T-helper 2 cell (primary cell): Measurements from ENCODE around the gene SPOCK2.
"Not testable (repeated sequence)": the region's sequence is repeated elsewhere in the genome, so short reads cannot be mapped to it uniquely, and the experiment has no call there.

ENCODE experiments used
- DNase-seq, 5 experiments: peaks; one replicate each; pipeline versions ENCODE4 v3.0.0 to v3.0.0-alpha.2; 2012 to 2022

Gene SPOCK2

GRCh38 chr10:72053690-72054089, 34.7 kb downstream of the SPOCK2 start:
- DNase-seq, result no peak

DNA sequence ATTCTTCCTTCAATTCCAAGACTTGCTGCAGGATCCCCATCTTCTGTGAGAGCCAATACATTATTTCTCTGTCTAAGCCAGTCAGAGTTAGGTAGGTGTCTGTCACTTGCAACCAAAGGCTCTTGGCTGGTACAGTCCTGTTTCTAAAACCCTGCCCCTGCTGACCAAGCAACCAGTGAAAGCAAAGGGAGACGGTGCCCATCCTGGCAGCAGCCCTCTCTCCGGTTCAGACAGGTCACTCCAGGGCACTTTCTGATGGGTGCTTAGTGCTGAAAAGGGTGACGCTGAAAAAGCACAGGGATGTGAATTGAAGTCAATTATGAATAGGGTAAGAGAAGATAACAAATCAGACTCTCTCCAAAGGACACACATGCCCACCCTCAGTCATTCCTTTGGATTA, 37.5 kb downstream of the SPOCK2 start:
- DNase-seq, result no peak

DNA sequence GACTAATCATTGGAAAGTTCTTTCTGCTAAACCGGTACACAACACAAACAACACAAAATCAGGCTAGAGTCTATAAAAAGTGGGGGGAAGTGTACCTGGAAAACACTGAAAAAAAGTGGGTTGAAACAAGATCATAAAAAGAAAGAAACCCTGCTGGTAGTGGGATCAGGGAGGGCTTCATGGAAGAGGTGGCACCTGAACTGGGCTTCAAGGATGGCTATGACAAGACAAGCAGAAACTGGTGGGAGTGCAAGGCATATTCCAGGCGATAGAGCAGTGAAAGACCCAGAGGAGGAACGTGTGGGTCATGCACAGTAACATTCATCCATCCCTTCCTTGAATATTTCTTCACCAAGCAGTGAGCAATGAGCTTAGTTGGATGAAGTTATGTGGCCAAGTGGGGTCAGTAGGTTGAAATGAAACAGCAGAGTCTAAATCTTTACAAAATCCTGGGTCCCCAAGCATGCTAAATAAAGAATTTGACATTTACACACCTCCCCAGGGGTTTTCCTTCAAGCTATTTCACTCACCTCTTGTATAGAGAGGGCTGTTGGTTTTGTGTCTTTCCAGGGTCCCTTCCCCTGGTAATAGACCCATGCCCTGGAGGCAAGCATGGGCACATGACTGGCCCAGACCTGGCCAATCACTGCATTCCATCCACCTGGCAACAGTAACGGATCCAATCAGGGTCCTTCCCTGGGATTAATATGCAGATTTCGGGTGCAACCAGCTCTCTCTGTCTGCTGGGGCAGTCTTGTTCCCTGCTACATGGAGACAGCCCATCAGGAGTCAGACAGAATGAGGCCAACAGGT, 38.2 kb downstream of the SPOCK2 start:
- no peak for DNase-seq

GRCh38 chr10:72049472-72049871, 38.9 kb downstream of the SPOCK2 start:
- no peak for DNase-seq

- DNase-seq, result peak; percentile 64 to 93 (median 79)
Observed at GRCh38 chr10:72048450-72049124, 39.8 kb downstream of the SPOCK2 start.

DNA sequence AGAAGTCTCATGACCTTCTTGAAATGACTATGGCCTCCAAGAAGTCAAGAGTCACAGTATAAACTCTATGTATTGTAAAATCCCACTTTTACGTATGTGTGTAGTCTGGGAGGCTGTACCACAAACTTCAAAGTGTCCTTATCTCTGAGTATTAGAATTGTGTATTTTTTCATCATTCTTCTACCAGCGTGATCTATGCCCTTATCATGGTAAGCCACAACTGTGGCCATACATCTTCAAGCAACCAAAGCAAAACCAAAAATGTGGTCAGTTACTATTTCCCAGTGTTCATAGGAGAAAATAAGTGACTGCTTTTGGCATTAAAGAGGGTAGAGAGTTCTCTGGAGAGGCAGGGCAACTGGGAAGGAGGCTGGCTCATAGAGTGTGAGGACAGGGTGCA, 42.8 kb downstream of the SPOCK2 start:
- DNase-seq, result no peak

GRCh38 chr10:72044417-72045041, 43.8 kb downstream of the SPOCK2 start:
- no peak for DNase-seq

DNA sequence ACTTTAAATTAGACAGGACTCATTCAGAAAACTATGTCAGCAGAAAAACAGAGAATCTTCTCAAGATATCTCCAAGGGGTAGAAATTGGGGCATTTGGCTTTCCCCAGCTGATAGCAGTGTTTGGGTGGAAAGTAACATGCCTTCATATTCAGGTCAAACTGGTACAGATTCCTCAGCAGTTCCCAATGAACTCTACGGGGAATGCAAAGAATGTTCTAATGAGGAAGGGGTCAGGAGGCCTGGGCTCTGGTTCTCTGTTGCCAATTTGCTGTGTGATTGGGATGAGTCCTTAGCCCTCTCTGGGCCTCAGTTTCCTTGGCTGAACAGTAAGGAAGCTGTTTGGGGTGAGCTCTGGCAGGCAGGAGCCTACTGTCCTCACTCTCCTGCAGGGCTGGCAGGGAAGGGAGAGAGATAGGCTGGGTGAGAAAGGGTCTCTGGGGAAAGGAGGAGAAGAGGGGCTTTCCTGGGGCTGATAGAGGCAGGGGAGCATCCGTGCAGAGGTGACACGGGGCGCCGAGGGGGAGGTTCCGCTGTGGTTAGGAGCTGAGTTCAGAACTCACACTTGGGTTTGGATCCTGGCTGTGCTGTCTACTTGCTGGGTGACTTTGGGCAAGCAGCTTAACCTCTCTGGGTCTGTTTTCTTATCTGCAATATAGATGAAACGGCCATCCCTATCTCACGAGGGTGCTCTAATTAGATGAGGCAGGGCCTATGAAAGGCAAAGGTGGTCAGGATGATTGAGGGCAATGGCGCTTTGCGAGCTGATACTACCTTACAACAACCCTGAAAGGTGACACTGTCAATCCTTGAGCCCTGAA, 45.1 kb downstream of the SPOCK2 start:
- no peak for DNase-seq

GRCh38 chr10:72041491-72041890, 46.9 kb downstream of the SPOCK2 start:
- DNase-seq, result no peak

GRCh38 chr10:72039377-72039776, 49.0 kb downstream of the SPOCK2 start:
- DNase-seq, result no peak

- no peak for DNase-seq
Observed at GRCh38 chr10:72038458-72039001, 49.8 kb downstream of the SPOCK2 start.

DNA sequence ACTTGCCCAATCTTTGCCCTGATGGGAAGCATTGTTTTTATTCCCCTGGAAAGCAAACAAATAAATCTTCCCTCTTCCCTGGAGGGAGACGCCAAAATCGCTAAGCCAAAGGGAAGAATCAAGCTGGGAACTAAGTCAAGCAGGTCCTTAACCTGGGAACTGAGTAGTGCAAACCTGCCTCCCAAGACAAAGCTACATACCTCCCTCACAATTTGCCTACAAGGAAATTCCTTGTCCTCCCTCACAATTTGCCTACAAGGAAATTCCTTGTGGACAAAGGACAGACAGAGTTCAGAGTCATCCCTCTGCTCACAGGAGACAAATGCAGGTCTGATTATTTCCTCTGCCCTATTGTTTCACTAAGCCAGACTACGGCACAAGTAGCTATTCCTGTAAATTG, 50.5 kb downstream of the SPOCK2 start:
- no peak for DNase-seq

DNA sequence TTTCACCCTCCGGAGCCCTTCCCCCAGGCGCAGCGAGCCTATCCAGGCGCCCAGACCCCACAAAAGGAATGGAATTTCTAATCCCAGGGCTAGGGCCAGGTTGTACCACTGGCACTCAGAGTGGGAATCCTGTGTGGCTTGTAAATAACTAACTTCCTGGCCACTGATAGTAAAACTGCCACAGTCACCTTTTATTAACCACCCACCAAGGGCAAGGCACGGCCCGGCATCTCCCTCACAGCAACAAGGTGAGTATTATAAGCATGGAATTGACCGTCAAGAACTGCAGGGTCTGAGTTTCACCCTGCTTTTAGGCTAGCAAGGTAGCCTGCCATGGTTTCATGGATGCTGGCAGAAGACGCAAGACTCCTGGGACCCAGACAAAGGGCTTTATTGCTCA, 51.1 kb downstream of the SPOCK2 start:
- no peak for DNase-seq

DNA sequence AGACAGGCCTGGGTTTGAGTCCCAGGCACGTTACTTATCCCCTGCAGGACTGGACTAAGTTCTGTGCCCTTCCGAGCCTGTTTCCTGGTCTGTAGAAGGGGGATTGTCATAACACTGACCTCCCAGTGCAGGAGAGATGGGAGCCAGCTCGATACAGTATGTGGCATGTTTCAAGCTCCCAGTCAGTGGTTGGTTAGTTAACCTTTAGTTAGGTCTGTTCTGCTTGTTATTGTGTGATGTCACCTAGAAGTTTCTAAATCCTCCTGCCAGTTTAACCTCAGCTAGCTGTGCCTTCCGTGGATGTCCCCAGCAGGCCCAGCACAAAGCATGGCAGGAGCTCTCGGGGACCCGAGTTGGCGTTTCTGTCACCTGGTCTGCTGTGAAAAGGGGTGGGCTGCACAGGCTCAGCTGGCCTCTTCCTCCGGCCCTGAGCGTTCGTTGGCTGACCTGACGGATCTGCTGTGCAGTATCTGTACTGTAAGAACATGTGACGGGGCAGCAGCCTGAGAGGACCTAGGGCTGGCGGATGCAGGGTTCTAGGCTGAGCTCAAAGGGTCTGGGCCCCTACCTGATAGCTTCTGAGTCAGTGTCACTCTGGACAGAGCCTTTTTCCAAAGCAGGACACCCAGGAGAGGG, 53.0 kb downstream of the SPOCK2 start:
- DNase-seq, result no peak

DNA sequence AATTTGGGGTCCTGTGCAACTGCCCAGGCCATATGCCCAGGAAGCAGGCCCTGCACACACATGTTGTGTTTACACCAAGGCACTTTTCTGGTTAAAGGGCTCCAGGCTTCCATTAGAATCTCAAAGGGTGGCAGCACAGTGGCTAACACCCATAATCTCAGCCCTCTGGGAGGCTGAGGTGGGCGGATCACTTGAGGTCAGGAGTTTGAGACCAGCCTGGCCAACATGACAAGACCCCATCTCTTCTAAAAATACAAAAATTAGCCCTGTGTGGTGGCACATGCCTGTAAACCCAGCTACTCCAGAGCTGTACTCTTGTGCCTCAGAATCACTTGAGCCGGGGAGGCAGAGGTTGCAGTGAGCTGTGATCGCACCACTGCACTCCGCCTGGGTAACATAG, 53.6 kb downstream of the SPOCK2 start:
- no peak for DNase-seq

GRCh38 chr10:72034040-72034499, 54.3 kb downstream of the SPOCK2 start:
- no peak for DNase-seq

DNA sequence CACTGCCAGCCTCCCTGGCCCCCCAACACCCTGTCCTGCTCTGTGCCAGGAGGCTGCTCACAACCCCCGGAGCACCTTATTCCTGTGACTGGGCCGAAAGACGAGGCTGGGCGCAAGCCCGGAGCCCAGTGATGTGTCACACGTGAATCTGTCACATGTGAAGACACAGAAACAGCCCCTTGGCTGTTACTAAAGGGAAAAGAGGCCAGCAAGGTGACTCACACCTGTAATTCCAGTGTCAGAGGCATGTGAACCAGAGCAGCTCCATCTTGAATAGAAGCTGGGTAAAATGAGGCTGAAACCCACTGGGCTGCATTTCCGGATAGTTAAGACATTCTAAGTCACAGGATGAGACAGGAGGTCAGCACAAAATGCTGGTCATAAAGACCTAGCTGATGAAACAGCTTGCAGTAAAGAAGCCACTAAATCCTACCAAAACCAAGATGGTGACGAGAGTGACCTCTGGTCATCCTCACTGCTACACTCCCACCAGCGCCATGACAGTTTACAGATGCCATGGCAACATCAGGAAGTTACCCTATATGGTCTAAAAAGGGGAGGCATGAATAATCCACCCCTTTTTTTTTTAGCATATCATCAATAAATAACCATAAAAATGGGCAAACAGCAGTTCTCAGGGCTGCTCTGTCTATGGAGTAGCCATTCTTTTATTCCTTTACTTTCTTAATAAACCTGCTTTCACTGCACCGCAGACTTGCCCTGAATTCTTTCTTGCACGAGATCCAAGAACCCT, 55.8 kb downstream of the SPOCK2 start:
- DNase-seq, result not testable (repeated sequence)

DNA sequence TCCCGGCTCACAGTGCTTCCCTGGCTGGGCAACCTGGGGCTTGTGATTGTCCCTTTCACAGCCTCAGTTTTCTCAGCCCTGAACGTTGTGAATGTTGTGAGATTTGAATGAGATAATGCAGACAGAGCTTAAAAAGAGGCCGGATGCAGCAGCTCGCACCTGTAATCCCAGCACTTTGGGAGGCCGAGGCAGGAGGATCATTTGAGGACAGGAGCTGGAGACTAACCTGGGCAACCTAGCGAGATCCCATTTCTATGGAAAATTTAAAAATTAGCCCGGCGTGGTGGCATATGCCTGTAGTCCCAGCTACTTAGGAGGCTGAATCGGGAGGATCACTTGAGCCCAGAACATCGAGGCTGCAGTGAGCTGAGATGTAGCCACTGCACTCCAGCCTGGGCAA, 56.6 kb downstream of the SPOCK2 start:
- DNase-seq, result no peak

GRCh38 chr10:72030762-72031543, 57.4 kb downstream of the SPOCK2 start:
- no peak for DNase-seq

GRCh38 chr10:72029414-72029813, 58.9 kb downstream of the SPOCK2 start:
- no peak for DNase-seq
